Activated naive CD4-positive, alpha-beta T cell treated with anti-CD3 and anti-CD28 coated beads, Interleukin-2, amount 50 U/mL, for 24 hours (primary cell): ENCODE data around the gene ADAM11.
A peak's percentile ranks its signal among the peaks of the same experiment; 100 is the strongest.
"Not testable (repeated sequence)": the region's sequence is repeated elsewhere in the genome, so short reads cannot be mapped to it uniquely, and the experiment has no call there.

ENCODE experiments used
- H3K27ac Mint-ChIP-seq: one replicate; pipeline ENCODE4 v1.8.0; 2021; ENCODE audit warnings: mild to moderate bottlenecking, mixed read lengths
- H3K27me3 Mint-ChIP-seq: one replicate; pipeline ENCODE4 v1.8.0; 2021; ENCODE audit warnings: mixed read lengths
- H3K36me3 Mint-ChIP-seq: one replicate; pipeline ENCODE4 v1.8.0; 2021; ENCODE audit warnings: mixed read lengths
- H3K4me1 Mint-ChIP-seq: one replicate; pipeline ENCODE4 v1.8.0; 2021; ENCODE audit warnings: mixed read lengths
- H3K4me3 Mint-ChIP-seq: one replicate; pipeline ENCODE4 v1.8.0; 2021; ENCODE audit warnings: mild to moderate bottlenecking, mixed read lengths
- H3K9me3 Mint-ChIP-seq: one replicate; pipeline ENCODE4 v1.8.0; 2021; ENCODE audit warnings: mixed read lengths

Gene ADAM11

GRCh38 chr17:44751331-44751730 is 7.5 kb upstream of the ADAM11 start:
- H3K4me3 Mint-ChIP-seq, result no peak overlapping the region
- H3K36me3 Mint-ChIP-seq, result peaks cover 5% of the 10 kb centered on the region
- peaks cover 2% of the 10 kb centered on the region for H3K27me3 Mint-ChIP-seq
- H3K9me3 Mint-ChIP-seq, result no peaks in the 10 kb centered on the region
- H3K27ac Mint-ChIP-seq, result no peak overlapping the region
- no peaks in the 10 kb centered on the region for H3K4me1 Mint-ChIP-seq

GRCh38 chr17:44751806-44752205 is 7.0 kb upstream of the ADAM11 start:
- Mint-ChIP-seq H3K4me1 (no peaks in the 10 kb centered on the region), H3K27ac (no peak overlapping the region), H3K36me3 (peaks cover 5% of the 10 kb centered on the region), H3K4me3 (no peak overlapping the region), H3K9me3 (no peaks in the 10 kb centered on the region), H3K27me3 (peaks cover 2% of the 10 kb centered on the region)

- Mint-ChIP-seq H3K27ac (no peak overlapping the region), H3K4me3 (no peak overlapping the region), H3K9me3 (no peaks in the 10 kb centered on the region), H3K36me3 (peaks cover 5% of the 10 kb centered on the region), H3K4me1 (no peaks in the 10 kb centered on the region), H3K27me3 (peaks cover 13% of the 10 kb centered on the region)
Measured at GRCh38 chr17:44752953-44753861, 5.6 kb upstream of the ADAM11 start.

GRCh38 chr17:44754276-44754675 is 4.5 kb upstream of the ADAM11 start:
- peaks cover 5% of the 10 kb centered on the region for H3K36me3 Mint-ChIP-seq
- no peak overlapping the region for H3K27ac Mint-ChIP-seq

GRCh38 chr17:44755180-44755579 is 3.6 kb upstream of the ADAM11 start:
- not testable (repeated sequence) for H3K4me3 Mint-ChIP-seq, H3K36me3 Mint-ChIP-seq, H3K4me1 Mint-ChIP-seq, H3K9me3 Mint-ChIP-seq, H3K27ac Mint-ChIP-seq
- H3K27me3 Mint-ChIP-seq, result peaks cover 14% of the 10 kb centered on the region

More at GRCh38 chr17:44754276-44754675, 4.5 kb upstream of the ADAM11 start:
- Mint-ChIP-seq H3K9me3 (no peaks in the 10 kb centered on the region), H3K27me3 (peaks cover 14% of the 10 kb centered on the region), H3K4me3 (no peak overlapping the region), H3K4me1 (no peaks in the 10 kb centered on the region)

- peaks cover 24% of the 10 kb centered on the region for H3K27me3 Mint-ChIP-seq
- no peak overlapping the region for H3K4me3 Mint-ChIP-seq
- H3K27ac Mint-ChIP-seq, result no peak overlapping the region
- no peaks in the 10 kb centered on the region for H3K9me3 Mint-ChIP-seq
- H3K36me3 Mint-ChIP-seq, result no peaks in the 10 kb centered on the region
- H3K4me1 Mint-ChIP-seq, result no peaks in the 10 kb centered on the region
Measured at GRCh38 chr17:44757045-44757917, 1.5 kb upstream of the ADAM11 start.

GRCh38 chr17:44757918-44758413 is 822 bp upstream of the ADAM11 start:
- Mint-ChIP-seq H3K9me3 (no peaks in the 10 kb centered on the region), H3K36me3 (no peaks in the 10 kb centered on the region), H3K4me1 (no peaks in the 10 kb centered on the region), H3K4me3 (peak overlapping the region; percentile 81), H3K27me3 (peaks cover 24% of the 10 kb centered on the region), H3K27ac (no peak overlapping the region)

GRCh38 chr17:44759086-44759915 is 513 bp downstream of the ADAM11 start:
- H3K36me3 Mint-ChIP-seq, result no peaks in the 10 kb centered on the region
- no peak overlapping the region for H3K4me3 Mint-ChIP-seq
- H3K27ac Mint-ChIP-seq, result no peak overlapping the region
- H3K4me1 Mint-ChIP-seq, result no peaks in the 10 kb centered on the region
- H3K27me3 Mint-ChIP-seq, result peaks cover 22% of the 10 kb centered on the region
- H3K9me3 Mint-ChIP-seq, result no peaks in the 10 kb centered on the region

GRCh38 chr17:44759916-44760243 is 1.1 kb downstream of the ADAM11 start:
- Mint-ChIP-seq H3K4me1 (no peaks in the 10 kb centered on the region), H3K27ac (no peak overlapping the region), H3K4me3 (no peak overlapping the region), H3K9me3 (no peaks in the 10 kb centered on the region), H3K36me3 (no peaks in the 10 kb centered on the region), H3K27me3 (peaks cover 22% of the 10 kb centered on the region)

GRCh38 chr17:44760474-44761308 is 1.9 kb downstream of the ADAM11 start:
- Mint-ChIP-seq H3K27ac (no peak overlapping the region), H3K4me3 (no peak overlapping the region), H3K9me3 (no peaks in the 10 kb centered on the region), H3K4me1 (no peaks in the 10 kb centered on the region), H3K36me3 (no peaks in the 10 kb centered on the region), H3K27me3 (peaks cover 22% of the 10 kb centered on the region)

GRCh38 chr17:44761932-44762810 is 3.4 kb downstream of the ADAM11 start:
- Mint-ChIP-seq H3K4me1 (no peaks in the 10 kb centered on the region), H3K27me3 (peaks cover 18% of the 10 kb centered on the region), H3K36me3 (no peaks in the 10 kb centered on the region), H3K9me3 (no peaks in the 10 kb centered on the region), H3K27ac (no peak overlapping the region), H3K4me3 (no peak overlapping the region)

- H3K4me1 Mint-ChIP-seq, result no peaks in the 10 kb centered on the region
- no peak overlapping the region for H3K4me3 Mint-ChIP-seq
- no peaks in the 10 kb centered on the region for H3K36me3 Mint-ChIP-seq
- H3K27ac Mint-ChIP-seq, result no peak overlapping the region
- no peaks in the 10 kb centered on the region for H3K9me3 Mint-ChIP-seq
- H3K27me3 Mint-ChIP-seq, result peaks cover 10% of the 10 kb centered on the region
Measured at GRCh38 chr17:44763170-44763569, 4.4 kb downstream of the ADAM11 start.

- Mint-ChIP-seq H3K4me3 (no peak overlapping the region), H3K27ac (no peak overlapping the region), H3K27me3 (peaks cover 4% of the 10 kb centered on the region), H3K9me3 (no peaks in the 10 kb centered on the region), H3K4me1 (no peaks in the 10 kb centered on the region), H3K36me3 (no peaks in the 10 kb centered on the region)
Measured at GRCh38 chr17:44765965-44766364, 7.2 kb downstream of the ADAM11 start.
